HG02759 (cell line): ENCODE measurements around the gene SIN3A.
"Not testable (repeated sequence)": the region's sequence is repeated elsewhere in the genome, so short reads cannot be mapped to it uniquely, and the experiment has no call there.

Experiments
- ATAC-seq: cut with Tn5 transposase; IDR thresholded peaks from one replicate; pipeline ENCODE4 v1.9.1; 2021; ENCODE audit warnings: mild to moderate bottlenecking, moderate library complexity; ENCODE audit not compliant: unreplicated experiment

The SIN3A gene

DNA sequence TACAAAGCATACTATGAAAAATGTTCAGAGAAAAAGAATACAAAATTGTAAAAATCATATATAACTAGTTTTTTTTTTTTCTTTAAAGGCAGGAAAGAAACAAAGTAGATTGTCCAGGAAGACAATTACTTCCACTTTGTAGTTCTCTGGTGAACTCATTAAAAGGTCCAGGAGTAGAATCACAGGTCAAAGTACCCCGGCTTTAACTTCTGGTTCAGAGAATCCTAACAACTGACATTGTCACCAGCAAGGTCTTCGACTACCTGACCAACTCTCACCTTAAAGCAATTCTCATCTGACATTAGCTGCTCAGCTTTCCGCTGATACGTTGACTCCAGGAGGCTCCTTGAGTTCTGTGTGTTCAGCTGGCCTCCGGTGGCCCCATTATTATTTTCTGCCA is 67.5 kb downstream of the SIN3A start:
- ATAC-seq = not testable (repeated sequence)

DNA sequence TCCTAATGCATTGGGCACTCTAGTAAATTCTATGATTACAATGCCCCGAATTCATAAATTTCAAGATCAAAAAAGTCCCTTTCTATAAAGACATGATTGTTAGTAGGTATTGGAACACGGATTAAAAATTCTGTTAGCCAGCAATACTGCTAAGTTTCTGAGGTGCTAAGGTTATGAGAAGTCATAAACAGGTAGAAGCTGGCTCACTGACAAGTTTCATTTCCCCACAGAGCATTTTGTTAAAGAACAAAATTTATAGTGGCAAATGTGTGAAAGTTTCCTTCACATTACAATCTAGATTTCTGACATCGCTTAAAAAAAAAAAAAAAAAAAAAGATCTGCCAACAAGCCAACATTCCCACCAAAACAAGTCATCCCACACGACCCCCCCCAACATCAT is 70.7 kb downstream of the SIN3A start:
- no peak for ATAC-seq

DNA sequence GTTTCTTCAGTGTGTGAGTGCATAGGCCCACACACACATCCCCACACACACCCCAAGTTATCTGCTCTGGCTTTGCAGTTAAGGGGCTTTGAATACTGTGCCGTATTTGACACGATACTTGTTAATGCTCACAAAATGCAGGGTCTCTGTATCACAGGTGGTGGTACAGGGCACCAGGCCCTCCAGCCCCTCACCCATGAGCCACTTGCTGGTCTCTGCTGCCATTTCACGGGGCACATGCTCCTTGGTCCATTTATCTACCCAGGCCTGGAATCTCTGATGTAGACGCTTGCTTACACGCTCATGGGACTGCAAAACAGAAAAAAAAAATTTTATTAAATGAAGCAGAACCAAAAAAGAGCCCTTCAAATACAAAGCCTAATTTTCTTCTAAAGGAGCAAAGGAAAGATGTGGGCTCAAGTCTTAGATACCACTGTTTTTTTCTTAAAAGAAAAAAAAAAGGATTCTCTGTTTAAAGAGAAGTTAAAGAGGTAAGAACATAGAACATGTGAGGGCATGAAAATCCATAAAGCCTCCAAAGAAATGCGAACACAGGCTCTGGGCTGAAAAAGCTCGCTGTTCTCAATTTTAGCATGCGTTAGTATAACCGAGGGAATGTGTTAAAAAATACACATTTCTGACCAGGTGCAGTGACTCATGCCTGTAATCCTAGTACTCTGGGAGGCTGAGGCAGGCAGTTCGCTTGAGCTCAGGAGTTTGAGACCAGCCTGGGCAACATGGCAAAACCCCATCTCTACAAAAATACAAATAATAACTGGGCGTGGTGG is 79.4 kb downstream of the SIN3A start:
- no peak for ATAC-seq

DNA sequence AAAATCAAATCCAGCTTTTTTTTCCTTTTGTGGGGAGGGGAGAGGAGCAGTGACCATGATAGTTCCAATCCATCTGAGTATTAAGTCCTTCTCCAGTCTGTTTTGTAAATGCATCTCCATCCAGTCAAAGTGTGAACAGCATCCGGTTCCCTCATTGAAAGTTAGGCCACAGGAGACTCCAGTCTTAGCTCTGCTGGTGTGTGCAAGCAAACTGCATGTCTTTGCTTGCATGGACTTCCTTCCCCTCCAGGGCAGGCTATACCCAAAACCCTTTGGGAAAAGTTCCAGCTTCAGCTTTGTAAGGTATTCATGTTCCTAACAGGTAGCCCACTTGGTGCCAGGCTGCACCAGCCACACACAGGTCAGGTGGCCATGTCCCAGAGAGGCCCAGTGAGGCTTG is 80.0 kb downstream of the SIN3A start:
- no peak for ATAC-seq

DNA sequence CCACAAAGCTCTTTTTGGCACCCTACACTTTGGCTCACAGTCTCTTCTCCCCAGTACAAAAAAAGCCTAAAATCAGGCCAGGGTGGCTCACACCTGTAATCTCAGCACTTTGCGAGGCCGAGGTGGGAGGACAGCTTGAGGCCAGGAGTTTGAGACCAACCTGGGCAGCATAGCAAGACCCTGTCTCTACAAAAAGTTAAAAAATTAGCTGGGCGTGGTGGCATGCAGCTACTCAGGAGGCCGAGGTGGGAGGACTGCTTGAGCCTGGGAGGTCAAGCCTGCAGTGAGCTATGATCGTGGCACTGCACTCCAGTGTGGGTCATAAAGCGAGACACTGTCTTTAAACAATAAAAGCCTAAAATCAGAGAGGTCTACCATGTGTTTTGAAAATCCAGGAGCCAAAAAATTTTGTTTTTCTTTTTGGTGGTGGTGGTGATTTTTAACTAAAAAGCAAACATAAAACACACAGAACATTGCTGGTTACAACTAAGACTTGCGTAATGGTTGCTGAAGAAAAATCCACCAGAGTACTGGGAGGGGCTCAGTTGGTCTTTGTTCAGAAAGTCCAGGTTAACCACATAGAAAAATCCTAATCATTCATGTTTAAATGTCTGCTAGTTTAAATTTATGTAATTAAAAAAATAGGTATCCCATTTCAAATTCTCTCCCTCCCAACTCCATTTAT is 81.5 kb downstream of the SIN3A start:
- ATAC-seq = no peak

DNA sequence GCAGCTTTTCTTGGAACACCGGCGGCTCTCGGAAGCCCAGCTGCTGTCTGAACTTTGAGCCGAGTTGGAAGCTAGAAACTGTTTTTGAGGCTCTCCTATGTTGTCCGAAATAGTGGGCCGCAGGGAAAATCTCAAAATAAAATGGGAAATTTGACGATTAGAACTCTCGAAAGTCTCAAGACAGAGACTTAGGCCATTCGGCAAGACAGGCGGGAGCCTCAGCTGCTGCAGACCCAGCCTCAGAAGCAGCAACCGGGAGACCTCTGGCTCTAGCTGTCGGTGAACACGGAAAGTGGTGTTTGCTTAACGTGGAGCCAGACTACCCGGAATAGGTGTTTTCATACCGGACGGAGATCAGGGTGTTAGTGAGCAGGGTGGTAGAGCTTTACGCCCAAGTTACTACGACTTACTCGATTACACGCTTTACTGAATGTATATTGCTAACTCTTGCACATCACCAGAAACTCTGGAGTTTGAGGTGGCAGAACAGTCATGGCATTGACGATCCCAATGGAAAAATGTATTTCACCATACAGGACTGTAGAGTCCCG is 82.7 kb downstream of the SIN3A start:
- ATAC-seq = no peak

DNA sequence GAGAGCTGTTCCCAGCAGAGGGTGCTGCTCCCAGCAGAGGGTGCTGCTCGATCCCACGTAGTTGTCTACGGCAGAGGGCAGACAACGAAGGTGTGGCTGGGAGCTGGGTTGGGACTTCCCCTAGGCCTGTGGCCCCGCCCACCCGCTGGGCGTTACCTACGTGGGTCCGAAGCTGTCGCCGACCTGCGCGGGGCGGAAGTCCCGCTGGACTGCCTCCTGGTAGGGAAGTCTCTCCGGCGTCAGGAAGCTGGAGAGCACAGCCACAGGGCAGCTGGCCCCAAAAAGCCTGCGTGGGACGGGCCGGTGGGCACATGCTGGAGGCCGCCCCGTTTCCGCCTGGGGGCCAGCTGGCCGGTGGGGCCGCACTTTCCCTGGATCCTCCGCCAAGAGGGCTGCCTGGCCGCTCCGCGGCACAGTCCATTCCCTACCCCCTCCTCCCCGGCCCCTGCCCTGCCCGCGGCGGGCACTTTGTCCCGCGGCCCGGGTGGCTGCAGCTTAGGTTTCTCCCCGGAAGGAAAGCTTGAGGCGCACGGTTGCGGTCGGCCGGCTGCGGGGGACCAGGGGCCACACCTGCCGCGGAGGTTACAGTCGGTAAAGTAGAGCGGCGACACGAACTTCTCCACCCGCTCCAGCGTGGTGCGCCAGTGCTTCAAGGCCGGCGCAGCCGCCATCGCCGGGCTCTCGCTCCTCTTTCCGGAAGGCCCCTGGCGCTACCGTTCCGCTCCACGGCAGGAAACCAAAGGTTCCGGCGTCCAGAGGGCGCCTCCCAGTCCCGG is 83.4 kb downstream of the SIN3A start, which contains the start of gene MAN2C1:
TSS of gene MAN2C1 (minus strand) at position 695 of the 776 bp plus-strand sequence. CDS start at position 671, 24 bp downstream.
- ATAC-seq = peak; percentile 88

DNA sequence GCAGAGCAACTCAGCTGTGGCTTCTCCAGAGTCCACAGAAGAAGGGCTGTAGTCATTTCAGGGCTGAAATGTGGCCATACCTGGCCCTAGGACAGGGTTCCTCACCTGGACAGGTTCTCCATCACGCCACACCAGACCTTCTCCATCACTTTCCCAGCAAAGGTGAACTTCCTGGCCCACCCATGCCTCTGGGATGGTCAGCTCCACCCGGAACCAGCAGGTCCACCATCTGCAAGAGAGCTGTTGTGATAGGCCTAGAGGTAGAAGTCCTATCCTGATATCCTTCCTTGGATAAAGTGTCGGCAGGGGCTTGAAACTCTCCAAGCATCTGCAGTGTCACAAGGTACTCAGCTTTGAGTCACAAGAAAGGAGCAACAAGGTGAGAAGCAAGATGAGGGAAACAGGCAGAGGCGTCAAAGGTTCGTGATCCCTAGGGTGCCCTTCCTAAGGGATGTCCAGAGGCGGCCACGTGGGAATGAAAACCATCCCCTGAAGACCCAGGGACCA is 84.0 kb downstream of the SIN3A start:
- ATAC-seq = no peak

DNA sequence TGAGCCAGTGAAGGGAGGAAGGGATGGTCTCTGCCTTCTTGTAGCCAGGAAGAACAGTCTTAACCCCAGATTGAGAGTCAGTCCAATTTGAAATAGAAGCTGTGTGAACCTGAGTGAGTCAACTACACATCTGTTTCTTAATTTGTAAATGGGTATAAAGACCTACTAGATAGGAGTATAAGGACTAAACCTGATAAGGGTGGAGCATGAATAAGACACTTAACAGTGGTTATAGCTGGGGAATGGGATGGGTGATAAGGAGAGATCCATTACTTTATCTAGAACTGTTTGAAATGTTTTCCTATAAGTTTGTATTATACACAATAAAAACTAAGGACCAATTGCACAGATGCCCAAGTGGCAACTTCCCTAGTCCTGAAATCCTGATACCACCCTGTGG is 84.5 kb downstream of the SIN3A start:
- no peak for ATAC-seq

DNA sequence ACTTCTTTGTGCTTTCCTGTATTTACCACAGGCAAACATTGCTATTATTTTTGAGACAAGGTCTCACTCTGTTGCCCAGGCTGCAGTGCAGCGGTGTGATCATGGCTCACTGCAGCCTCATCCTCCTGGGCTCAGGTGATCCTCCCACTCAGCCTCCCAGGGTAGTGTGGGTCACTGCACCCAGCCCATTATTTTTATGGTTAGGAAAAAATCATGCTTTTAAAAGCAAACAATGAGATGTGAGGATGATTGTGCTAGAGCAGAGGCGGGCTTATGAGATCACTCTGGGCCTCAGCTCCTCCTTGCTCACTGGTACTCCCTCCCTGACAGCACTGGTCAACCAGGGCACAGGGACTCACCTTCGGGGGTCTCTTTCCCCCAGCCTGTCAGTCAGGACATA is 85.3 kb downstream of the SIN3A start:
- ATAC-seq = no peak

DNA sequence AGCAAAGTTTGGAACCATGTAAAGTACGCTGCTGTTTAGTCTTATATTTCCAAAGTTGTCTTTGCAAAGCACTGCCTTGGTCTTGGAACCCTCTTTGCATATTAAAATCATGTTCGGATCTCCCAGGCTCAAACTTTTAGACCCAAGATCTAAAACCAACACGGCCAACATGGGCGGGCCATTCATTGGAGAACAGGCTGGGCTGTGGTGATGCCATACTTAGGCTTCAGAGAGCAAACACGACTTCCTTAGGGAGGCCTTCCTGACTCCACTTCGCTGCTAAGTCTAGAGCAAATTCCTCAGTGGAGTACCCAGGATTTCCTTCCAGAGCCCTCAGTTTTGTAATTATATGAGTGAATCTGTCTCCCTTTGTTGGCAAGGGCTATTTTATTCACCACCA is 86.6 kb downstream of the SIN3A start:
- no peak for ATAC-seq

DNA sequence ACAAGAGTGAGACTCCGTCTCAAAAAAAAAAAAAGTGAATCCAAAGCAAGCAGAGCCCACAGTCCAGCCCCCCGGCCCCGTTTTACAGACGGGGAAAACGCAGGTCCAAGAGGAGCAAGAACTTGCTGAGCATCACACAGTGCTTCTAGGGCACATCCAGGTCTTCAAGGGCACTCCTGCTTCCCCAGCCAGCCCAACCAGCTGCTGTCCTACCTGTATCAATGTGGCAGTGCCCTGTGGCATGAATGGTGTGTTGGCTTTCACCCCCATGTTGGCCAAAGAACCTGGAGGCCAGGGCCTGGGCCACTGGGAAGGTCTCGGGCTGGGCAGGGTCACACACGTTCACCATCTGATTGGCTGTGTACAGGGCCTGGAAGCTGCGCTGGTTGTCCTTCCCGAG is 87.7 kb downstream of the SIN3A start:
- no peak for ATAC-seq

DNA sequence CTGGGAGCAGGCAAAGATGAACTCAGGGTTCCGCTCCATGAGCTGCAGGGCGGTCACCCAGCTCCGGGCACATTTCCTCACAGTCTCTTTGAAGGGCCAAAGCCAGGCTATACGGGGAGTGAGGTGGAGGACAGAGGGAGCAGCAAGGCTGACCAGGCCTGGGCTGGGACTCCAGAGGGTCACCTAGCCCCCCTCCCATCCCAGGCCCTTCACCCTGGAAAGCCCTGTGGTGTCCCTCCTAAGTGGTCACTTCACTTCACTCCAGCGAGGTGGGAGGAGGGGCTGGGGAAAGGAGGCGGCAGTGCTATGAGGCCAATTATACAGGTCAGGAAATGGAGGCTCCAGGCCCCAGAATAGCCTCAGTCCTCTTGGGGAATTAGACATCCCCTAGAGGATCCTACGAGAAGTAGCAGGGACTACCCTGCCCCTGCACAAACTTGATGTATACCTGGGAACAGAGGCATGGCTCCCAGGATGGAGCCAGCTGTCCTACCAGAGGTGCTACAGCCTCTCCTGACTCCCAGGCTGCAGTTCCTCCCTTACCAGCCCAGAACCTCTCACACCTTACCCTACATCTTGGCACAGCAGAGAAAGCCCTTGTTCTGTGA is 88.7 kb downstream of the SIN3A start:
- no peak for ATAC-seq

DNA sequence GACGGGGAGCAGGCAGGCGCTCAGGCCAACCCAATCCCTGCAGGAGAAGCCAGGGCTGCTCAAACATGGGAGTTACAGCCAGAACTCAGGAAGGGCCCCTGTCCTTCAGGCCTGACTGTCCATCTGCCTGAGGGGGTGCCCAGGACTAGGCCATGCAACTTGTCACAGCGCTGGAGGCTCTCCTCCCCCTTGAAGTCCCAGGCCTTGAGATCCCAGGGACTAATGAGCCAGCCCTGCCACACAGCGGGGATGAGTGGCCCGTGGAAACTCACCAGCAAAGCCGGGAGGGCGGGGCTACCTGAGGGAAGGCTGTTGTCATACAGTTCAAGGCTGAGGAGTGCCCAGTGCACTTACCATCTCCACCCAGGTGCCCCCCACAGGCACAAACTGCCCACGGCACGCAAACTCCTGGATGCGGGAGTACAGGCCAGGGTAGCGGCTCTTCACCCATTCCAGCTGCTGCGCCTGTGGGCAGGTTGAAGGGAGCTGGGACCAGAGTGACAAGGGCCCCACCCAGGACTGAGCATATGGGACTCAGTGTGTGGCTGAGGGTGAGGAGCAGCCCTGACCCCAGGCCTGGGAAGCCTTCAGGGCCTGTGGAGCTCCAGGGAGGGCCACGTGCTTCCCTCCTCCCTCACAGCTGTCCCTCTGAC is 89.4 kb downstream of the SIN3A start:
- ATAC-seq = no peak

DNA sequence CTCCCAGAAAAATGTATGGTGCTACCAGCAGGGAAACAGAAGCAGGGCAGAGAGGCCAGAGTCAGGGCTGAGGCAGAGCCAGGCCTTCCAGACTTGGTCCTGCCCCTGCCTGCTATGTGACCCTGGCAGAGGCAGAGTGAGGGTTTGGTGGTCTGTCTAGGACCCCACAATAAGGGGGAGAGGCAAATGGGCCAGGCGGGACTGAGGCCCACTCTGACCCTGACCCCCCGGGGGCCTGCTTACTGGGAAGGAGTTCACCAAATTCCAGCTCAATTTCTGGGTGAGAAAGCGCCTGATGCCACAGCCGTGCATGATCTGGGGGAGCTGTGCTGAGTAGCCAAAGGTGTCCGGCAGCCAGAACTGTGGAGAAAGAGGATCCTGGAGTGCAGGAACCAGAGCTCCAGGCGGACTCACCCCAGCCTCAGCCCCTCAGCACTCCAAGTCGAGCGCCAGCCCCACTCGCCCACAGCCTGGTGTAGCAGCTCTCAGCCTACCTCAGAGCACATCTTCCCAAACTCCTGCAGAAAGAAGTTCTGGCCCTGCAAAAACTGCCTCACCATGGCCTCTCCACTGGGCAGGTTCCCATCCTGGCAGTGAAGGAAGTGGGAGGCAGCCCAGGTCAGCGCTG is 90.0 kb downstream of the SIN3A start:
- ATAC-seq = no peak

DNA sequence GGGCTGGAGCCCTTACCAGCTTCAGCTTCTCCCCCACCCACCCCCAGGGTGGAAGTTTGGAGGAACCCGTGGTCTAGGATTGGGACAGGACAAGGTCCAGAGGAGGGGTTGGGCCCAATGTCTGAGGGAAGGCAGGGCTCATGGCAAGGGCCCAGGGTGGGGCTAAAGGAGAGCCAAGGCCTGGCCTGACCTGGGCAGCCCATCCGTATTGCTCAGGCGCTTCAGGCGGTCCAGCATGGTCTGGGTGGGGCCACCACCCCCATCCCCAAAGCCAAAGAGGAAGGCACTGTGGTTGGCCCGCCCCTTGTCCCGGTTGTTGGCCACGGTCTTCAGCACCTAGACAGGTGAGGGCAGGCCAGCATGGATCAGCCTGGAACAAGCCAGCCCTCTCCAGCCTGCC is 90.6 kb downstream of the SIN3A start:
- ATAC-seq = no peak

DNA sequence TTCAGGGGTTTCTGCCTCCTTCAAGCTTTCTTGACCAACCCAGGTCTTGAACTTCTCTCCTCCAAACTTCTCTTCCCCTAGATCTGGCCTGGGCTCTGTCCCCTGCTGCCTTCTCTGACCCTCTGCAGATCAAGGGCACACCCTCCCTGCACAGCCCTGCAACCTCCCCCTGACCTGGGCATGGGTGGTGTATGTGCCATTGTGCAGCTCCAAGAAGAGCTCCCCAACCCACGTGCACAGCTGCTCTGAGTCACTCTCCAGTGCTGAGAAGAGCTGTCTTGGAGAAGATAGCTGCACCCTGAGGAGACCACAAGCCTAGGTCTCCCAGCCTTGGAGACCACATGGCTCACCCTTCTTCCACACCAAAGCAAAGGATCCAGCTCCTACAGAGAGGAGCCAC is 91.1 kb downstream of the SIN3A start:
- no peak for ATAC-seq

DNA sequence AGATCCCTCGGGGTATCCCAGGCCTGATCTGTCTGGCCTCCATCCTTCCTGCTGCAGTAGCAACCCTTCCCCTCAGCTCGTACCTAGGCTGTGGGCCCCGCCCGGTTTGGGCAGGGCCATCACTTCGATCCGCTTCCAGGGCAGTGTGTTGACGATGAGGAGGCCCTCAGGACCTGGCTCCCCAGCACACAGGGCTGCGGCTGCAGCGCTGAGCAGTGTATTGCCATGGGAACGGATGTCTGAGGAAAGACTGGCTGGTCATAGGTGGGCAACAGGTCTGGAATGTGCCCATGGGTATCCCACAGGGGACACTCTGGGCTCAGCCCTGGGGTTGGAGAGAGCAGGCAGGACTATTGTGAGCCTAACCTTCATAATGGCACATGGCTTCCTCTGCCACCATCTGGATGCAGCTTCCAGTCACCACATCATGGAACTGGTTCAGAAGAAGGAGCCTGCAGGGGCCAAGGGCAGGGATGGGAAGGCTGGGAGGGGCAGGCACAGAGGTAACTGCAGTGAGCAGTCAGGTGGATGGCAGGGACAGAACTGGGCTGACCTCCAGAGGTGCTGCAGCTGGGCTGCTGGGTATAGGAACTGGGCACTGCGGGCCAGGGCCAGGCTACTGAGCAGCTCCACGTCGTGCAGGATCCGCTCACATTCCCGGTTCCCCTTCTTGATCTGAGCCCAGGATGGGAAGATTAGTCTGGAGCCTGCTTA is 91.8 kb downstream of the SIN3A start:
- ATAC-seq = no peak
